Keratinocyte (primary cell): ENCODE data around the gene LONP1. TPM values are rescaled to one million over a fixed set of nuclear protein-coding genes. Genes with fewer than 3 reads are reported as not detected.

ENCODE experiments used
- DNase-seq: peaks from one replicate; pipeline ENCODE4 v3.0.0-alpha.2; 2011; ENCODE audit warnings: low read depth, missing footprints, low spot score
- FAIRE-seq: peaks from 2 replicates; lab custom pipeline; 2011; peaks lifted over from hg19 to GRCh38; lab: Jason Lieb, UNC
- H2AFZ ChIP-seq: 2 replicates; pipeline ENCODE4 v1.6.0; 2012; ENCODE audit warnings: low read length, control low read depth, inconsistent platforms; ENCODE audit not compliant: control insufficient read depth
- H3K27ac ChIP-seq: 2 replicates; pipeline ENCODE4 v1.5.1; 2011; ENCODE audit warnings: low read length; ENCODE audit not compliant: control insufficient read depth, insufficient read depth
- H3K27me3 ChIP-seq: 3 replicates; pipeline ENCODE4 v1.6.0; 2011; ENCODE audit warnings: low read length; ENCODE audit not compliant: control insufficient read depth, insufficient read depth; ENCODE audit errors: extremely low read depth
- H3K36me3 ChIP-seq, 2 experiments: 2 replicates in 1 of 2; 3 replicates in 1 of 2; pipeline ENCODE4 v1.5.1; 2011; ENCODE audit warnings: low read length in 2 of 2, mild to moderate bottlenecking in 1 of 2; ENCODE audit not compliant: control insufficient read depth in 2 of 2, insufficient read depth in 2 of 2; ENCODE audit errors: extremely low read depth in 1 of 2
- H3K4me1 ChIP-seq: 3 replicates; pipeline ENCODE4 v1.5.1; 2011; ENCODE audit warnings: low read length; ENCODE audit not compliant: control insufficient read depth, insufficient read depth; ENCODE audit errors: extremely low read depth
- H3K4me2 ChIP-seq: 3 replicates; pipeline ENCODE4 v1.6.0; 2011; ENCODE audit warnings: low read depth, low read length; ENCODE audit not compliant: control insufficient read depth, insufficient read depth; ENCODE audit errors: extremely low read depth
- H3K4me3 ChIP-seq, 3 experiments: fragments of 200-600 bp in 1 of 3; sonication (generic) in 1 of 3; 2 replicates in 2 of 3; 3 replicates in 1 of 3; pipeline ENCODE4 v1.5.1; 2011 to 2016; ENCODE audit warnings: low read length in 3 of 3, mild to moderate bottlenecking in 3 of 3, control low read depth in 2 of 3, inconsistent platforms in 1 of 3, low read depth in 1 of 3, mixed read lengths in 1 of 3, mixed run types in 1 of 3, moderate library complexity in 1 of 3; ENCODE audit not compliant: control insufficient read depth in 2 of 3, insufficient read depth in 2 of 3; ENCODE audit errors: extremely low read depth in 1 of 3
- H3K79me2 ChIP-seq: 2 replicates; pipeline ENCODE4 v1.6.0; 2012; ENCODE audit warnings: low read length; ENCODE audit not compliant: control insufficient read depth, insufficient read depth
- H3K9ac ChIP-seq: 3 replicates; pipeline ENCODE4 v1.6.0; 2011; ENCODE audit warnings: low read length; ENCODE audit not compliant: control insufficient read depth, insufficient read depth; ENCODE audit errors: extremely low read depth
- H3K9me1 ChIP-seq: 3 replicates; pipeline ENCODE4 v1.6.0; 2011; ENCODE audit warnings: low read length; ENCODE audit not compliant: control insufficient read depth, insufficient read depth; ENCODE audit errors: extremely low read depth
- H3K9me3 ChIP-seq: 2 replicates; pipeline ENCODE4 v1.5.1; 2012; ENCODE audit warnings: low read depth, low read length; ENCODE audit not compliant: control insufficient read depth
- H4K20me1 ChIP-seq: 3 replicates; pipeline ENCODE4 v1.6.0; 2011; ENCODE audit warnings: low read length; ENCODE audit not compliant: control insufficient read depth, insufficient read depth; ENCODE audit errors: extremely low read depth
- CTCF ChIP-seq, 3 experiments: IDR thresholded peaks in 1 of 3; conservative IDR thresholded peaks in 1 of 3; optimal IDR thresholded peaks in 1 of 3; 2 replicates in 2 of 3; 3 replicates in 1 of 3; pipeline versions ENCODE3 to v1.5.1; 2011; ENCODE audit warnings: low read length in 3 of 3, mild to moderate bottlenecking in 3 of 3, moderate library complexity in 2 of 3, control low read depth in 1 of 3, inconsistent platforms in 1 of 3; ENCODE audit not compliant: insufficient read depth in 2 of 3; ENCODE audit errors: extremely low read depth in 1 of 3
- EZH2 ChIP-seq: IDR thresholded peaks from one replicate; pipeline ENCODE4 v1.6.1; 2012; ENCODE audit warnings: inconsistent platforms, mild to moderate bottlenecking, low read length, moderate library complexity
- dilution Hi-C: fragments of 300-500 bp; cut with MboI; formaldehyde crosslinking; loops from one replicate; pipeline ENCODE4 v1.7.0; 2020; ENCODE audit warnings: low sequenced_read_pairs; ENCODE audit not compliant: extremely low pct_ligation_motif_present
- polyA plus RNA-seq, 5 experiments: library from polyadenylated mRNA; depleted of rRNA in 3 of 5; stranded (reverse) in 3 of 5; stranded (forward) in 1 of 5; unstranded in 1 of 5; fragments of >200 nt; gene quantifications; 1 replicate in 1 of 5; 2 replicates in 3 of 5; 3 replicates in 1 of 5; pipeline versions ENCODE4 v1.2.1 to v1.2.3, GENCODE V29; 2011 to 2012; ENCODE audit warnings: missing spikeins in 2 of 5, low read depth in 1 of 5, low replicate concordance in 1 of 5

Gene LONP1
- polyA plus RNA-seq, 1 donor (not counting 4 experiments of a cell fraction or from before 2014, with no cell fraction given) = 24.2 TPM

GRCh38 chr19:5663904-5664303 is 56.0 kb downstream of the LONP1 start:
- TF ChIP-seq CTCF (optimal IDR thresholded peaks at IDR 0.05 in 1 of 3, IDR thresholded peaks at IDR 0.05 in 1 of 3, conservative IDR thresholded peaks at IDR 0.05 in 1 of 3; ENCODE audit: extremely low read depth in 1 of 3, insufficient read depth in 2 of 3, low read length in 3 of 3) = no peak
- TF ChIP-seq EZH2 = no peak

DNA sequence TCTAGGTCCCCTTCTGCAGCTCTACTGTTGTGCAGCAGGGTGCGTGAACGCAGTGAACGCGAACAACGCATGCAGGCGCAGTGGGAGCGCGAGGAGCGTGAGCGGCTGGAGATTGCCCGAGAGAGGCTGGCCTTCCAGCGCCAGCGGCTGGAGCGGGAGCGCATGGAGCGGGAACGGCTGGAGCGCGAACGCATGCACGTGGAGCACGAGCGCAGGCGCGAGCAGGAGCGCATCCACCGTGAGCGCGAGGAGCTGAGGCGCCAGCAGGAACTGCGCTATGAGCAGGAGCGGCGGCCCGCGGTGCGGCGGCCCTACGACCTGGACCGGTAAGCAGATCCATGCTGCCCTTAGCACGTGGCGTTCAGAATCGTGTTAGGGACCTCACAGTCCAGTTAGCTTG is 58.5 kb downstream of the LONP1 start:
- H3K27me3 ChIP-seq = no peaks in the 10 kb centered on the region
- dilution Hi-C loops = no loop called here

More at GRCh38 chr19:5663904-5664303, 56.0 kb downstream of the LONP1 start:
- Histone ChIP-seq H3K4me2 (no peak overlapping the region), H3K27ac (no peak overlapping the region), H3K36me3 (peaks cover 45 to 55% of the 10 kb centered on the region in 2 experiments), H3K9me1 (no peaks in the 10 kb centered on the region), H2AFZ (no peak overlapping the region), H3K27me3 (no peaks in the 10 kb centered on the region), H4K20me1 (no peaks in the 10 kb centered on the region), H3K4me1 (no peaks in the 10 kb centered on the region), H3K9ac (no peak overlapping the region), H3K4me3 (no peak overlapping the region), H3K79me2 (no peaks in the 10 kb centered on the region), H3K9me3 (no peaks in the 10 kb centered on the region)
- dilution Hi-C loops = no loop called here
- FAIRE-seq (no peak), DNase-seq (no peak)

More for the DNA sequence above, 58.5 kb downstream of the LONP1 start:
- Histone ChIP-seq H3K4me3 (no peak overlapping the region), H3K9me3 (no peaks in the 10 kb centered on the region), H3K4me1 (no peaks in the 10 kb centered on the region), H4K20me1 (no peaks in the 10 kb centered on the region), H3K9me1 (no peaks in the 10 kb centered on the region), H3K36me3 (peaks cover 43 to 46% of the 10 kb centered on the region in 2 experiments), H3K27ac (no peak overlapping the region), H3K9ac (no peak overlapping the region), H3K4me2 (no peak overlapping the region), H3K79me2 (no peaks in the 10 kb centered on the region), H2AFZ (no peak overlapping the region)
- TF ChIP-seq CTCF (optimal IDR thresholded peaks at IDR 0.05 in 1 of 3, IDR thresholded peaks at IDR 0.05 in 1 of 3, conservative IDR thresholded peaks at IDR 0.05 in 1 of 3; ENCODE audit: extremely low read depth in 1 of 3, insufficient read depth in 2 of 3, low read length in 3 of 3) (no peak), EZH2 (no peak)
- no peak for DNase-seq
- no peak for FAIRE-seq
